Karpas-422 (cell line): ENCODE results near the gene NOTUM. TPM values are rescaled to one million over a fixed set of nuclear protein-coding genes. Genes with fewer than 3 reads are reported as not detected.

Experiments
- DNase-seq: peaks from one replicate; pipeline ENCODE4 v3.0.0-alpha.2; 2015
- H2AFZ ChIP-seq: fragments of 200-600 bp; sonication (generic); 2 replicates; pipeline ENCODE4 v1.6.1; 2014; ENCODE audit warnings: antibody characterized with exemption, low read length, mixed read lengths
- H3K27ac ChIP-seq: fragments of 200-600 bp; sonication (generic); 2 replicates; pipeline ENCODE4 v1.5.1; 2014; ENCODE audit warnings: mild to moderate bottlenecking, low read length, moderate library complexity
- H3K27me3 ChIP-seq: fragments of 200-600 bp; sonication (generic); 2 replicates; pipeline ENCODE4 v1.6.1; 2014; ENCODE audit warnings: low read length, mixed read lengths
- H3K36me3 ChIP-seq: fragments of 200-600 bp; sonication (generic); 2 replicates; pipeline ENCODE4 v1.6.1; 2014; ENCODE audit warnings: low read length, mixed read lengths; ENCODE audit not compliant: insufficient read depth
- H3K4me1 ChIP-seq: fragments of 200-600 bp; sonication (generic); 2 replicates; pipeline ENCODE4 v1.6.1; 2014; ENCODE audit warnings: mild to moderate bottlenecking, low read length, mixed read lengths
- H3K4me2 ChIP-seq: fragments of 200-600 bp; sonication (generic); 2 replicates; pipeline ENCODE4 v1.6.1; 2014; ENCODE audit warnings: low read length, low read depth, mild to moderate bottlenecking; ENCODE audit not compliant: poor library complexity, severe bottlenecking
- H3K4me3 ChIP-seq: fragments of 200-600 bp; sonication (generic); 2 replicates; pipeline ENCODE4 v1.5.1; 2014; ENCODE audit warnings: mild to moderate bottlenecking, antibody characterized with exemption, low read length, mixed read lengths
- H3K79me2 ChIP-seq: fragments of 200-600 bp; sonication (generic); 2 replicates; pipeline ENCODE4 v1.6.1; 2014; ENCODE audit warnings: mild to moderate bottlenecking, low read length, mixed read lengths
- H3K9ac ChIP-seq: fragments of 200-600 bp; sonication (generic); 2 replicates; pipeline ENCODE4 v1.6.0; 2014; ENCODE audit warnings: low read length
- H3K9me2 ChIP-seq: fragments of 200-600 bp; sonication (generic), shearing (Covaris generic); replicated peaks from 2 replicates; pipeline ENCODE4 v1.6.0; 2014; ENCODE audit warnings: mild to moderate bottlenecking, low read length, moderate library complexity; ENCODE audit not compliant: insufficient read depth
- H3K9me3 ChIP-seq: fragments of 300-700, 200-600 bp; sonication (generic); 2 replicates; pipeline ENCODE4 v1.6.1; 2014; ENCODE audit warnings: low read length, mixed read lengths
- H4K20me1 ChIP-seq: fragments of 200-600 bp; sonication (generic); 2 replicates; pipeline ENCODE4 v1.6.1; 2014; ENCODE audit warnings: mild to moderate bottlenecking, antibody characterized with exemption, low read length, low read depth; ENCODE audit not compliant: insufficient read depth
- total RNA-seq: library from RNA; depleted of rRNA; stranded (reverse); fragments of >200 nt; shearing (Covaris generic); gene quantifications from 2 replicates; pipeline ENCODE4 v1.2.3, GENCODE V29; 2014; ENCODE audit warnings: low replicate concordance; rRNA removed

The NOTUM gene
- total RNA-seq, 1 experiment from 2014 or later, result not detected

DNA sequence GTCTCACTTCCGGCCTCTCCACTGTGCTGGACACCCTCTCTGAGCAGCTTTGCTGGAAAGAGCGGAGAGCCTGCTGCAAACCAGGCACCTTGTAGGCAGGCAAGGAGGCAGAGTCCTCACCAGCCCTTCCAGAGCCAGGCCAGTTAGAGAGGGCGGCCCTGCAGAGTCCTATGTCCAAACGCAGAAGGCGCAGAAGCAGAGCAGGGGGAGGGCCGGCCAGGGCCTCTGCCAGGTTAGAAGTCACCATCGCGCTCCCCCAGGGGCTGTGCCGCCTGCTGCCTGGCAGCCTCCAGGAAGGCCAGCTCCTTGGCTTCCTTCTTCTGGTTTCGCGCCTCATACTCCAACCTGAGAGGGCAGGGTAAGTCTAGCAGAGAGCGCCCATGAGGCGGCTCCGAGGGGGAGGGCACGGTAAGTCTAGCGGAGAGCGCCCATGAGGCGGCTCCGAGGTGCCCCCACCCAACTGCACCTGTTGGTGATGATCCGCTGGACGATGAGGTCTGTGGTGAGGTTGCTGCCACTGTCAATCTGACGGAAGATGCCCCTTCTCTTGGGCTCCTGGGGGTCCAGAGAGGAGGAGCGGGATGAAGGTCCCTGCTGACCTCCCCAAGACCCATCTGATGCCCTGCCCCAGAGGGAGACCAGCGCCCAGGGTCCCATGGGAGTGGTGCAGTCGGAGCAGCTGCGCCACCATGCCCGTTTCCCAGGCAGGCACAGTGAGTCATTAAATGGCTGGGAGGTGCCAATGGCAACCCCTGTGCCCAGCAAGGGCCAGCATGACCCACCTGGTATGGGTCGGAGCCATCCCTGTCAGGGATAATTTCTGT lies 56.2 kb downstream of the NOTUM start:
- Histone ChIP-seq H3K79me2 (peaks cover 5% of the 10 kb centered on the region; the same call in 1 of the 2 replicates), H2AFZ (no peak overlapping the region), H3K36me3 (no peaks in the 10 kb centered on the region), H3K27ac (no peak overlapping the region), H3K4me1 (peaks cover 2% of the 10 kb centered on the region), H3K9me2 (no peaks in the 10 kb centered on the region), H3K4me3 (no peak overlapping the region), H4K20me1 (0 out of 2 replicates have a peak, but pooled peaks cover 9% of the 10 kb centered on the region), H3K27me3 (no peaks in the 10 kb centered on the region), H3K4me2 (no peak overlapping the region), H3K9me3 (no peaks in the 10 kb centered on the region), H3K9ac (no peak overlapping the region)
- DNase-seq, result no peak

DNA sequence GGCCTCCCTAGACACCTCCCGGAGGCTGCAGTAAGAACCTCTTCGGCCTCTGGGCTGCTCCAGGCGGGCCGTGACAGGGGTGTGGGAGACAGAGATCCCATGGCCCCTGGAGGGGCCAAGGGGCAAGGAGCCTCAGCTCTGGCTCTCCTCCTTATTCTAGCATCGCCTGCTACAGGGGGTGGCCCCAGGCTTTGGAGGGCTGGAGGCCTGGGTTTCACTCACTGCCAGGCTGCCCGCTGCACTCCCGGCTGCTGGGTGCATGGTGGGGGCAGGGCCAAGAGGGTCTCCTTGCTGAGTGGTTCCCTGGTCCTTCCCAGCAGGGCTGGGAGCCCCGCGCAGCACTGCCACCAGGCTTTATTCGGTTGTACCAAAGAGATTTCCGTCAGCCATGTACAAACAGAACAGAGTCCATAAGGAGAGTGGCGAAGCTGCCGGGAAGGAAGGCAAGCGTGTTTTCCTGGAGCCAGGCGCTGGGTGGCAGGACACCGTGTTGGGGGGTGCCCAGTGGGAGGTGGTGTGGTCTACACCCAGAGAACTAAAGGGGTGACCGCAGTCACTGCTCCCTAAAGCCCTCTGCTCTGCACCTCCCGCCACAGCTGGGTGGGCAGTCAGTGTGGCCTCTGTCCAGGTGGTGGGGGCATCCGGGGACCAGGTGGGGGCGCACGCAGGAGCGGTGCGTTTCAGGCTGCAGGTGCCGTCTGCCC lies 56.9 kb downstream of the NOTUM start:
- Histone ChIP-seq H2AFZ (no peak overlapping the region), H3K27me3 (no peaks in the 10 kb centered on the region), H3K4me1 (no peaks in the 10 kb centered on the region; the same call in 1 of the 2 replicates), H3K4me2 (no peak overlapping the region), H3K9me3 (no peaks in the 10 kb centered on the region), H3K27ac (no peak overlapping the region), H4K20me1 (0 out of 2 replicates have a peak, but pooled peaks cover 10% of the 10 kb centered on the region), H3K9ac (no peak overlapping the region), H3K79me2 (no peaks in the 10 kb centered on the region), H3K36me3 (no peaks in the 10 kb centered on the region), H3K4me3 (no peak overlapping the region), H3K9me2 (no peaks in the 10 kb centered on the region)
- no peak for DNase-seq

DNA sequence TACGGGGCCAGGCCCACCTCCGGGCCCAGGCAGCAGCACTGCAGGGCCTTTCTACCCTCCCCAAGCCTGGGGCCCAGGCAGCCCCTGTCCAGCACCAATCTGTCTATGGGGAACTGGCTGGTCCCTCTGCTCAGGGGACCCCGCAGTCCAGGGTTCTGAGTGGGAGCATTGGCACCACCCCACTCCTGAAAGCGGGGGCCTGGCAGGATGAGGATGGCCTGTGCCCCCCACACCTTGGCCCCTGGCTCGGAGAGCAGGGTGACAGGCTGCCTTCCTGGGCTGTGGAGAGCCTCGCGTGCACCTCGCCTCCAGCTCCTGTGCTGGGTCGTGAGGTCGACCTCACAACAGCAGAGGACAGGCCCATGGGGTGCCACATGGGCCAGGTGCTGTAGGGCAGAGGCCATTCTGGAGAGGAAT lies 57.6 kb downstream of the NOTUM start:
- Histone ChIP-seq H3K9me3 (no peaks in the 10 kb centered on the region), H3K4me3 (no peak overlapping the region), H3K27ac (no peak overlapping the region), H3K79me2 (no peaks in the 10 kb centered on the region), H3K4me2 (no peak overlapping the region), H3K27me3 (no peaks in the 10 kb centered on the region), H3K9me2 (no peaks in the 10 kb centered on the region), H3K9ac (no peak overlapping the region), H2AFZ (no peak overlapping the region), H3K36me3 (no peaks in the 10 kb centered on the region), H4K20me1 (0 out of 2 replicates have a peak, but pooled peaks cover 14% of the 10 kb centered on the region), H3K4me1 (no peaks in the 10 kb centered on the region; the same call in 1 of the 2 replicates)
- no peak for DNase-seq

DNA sequence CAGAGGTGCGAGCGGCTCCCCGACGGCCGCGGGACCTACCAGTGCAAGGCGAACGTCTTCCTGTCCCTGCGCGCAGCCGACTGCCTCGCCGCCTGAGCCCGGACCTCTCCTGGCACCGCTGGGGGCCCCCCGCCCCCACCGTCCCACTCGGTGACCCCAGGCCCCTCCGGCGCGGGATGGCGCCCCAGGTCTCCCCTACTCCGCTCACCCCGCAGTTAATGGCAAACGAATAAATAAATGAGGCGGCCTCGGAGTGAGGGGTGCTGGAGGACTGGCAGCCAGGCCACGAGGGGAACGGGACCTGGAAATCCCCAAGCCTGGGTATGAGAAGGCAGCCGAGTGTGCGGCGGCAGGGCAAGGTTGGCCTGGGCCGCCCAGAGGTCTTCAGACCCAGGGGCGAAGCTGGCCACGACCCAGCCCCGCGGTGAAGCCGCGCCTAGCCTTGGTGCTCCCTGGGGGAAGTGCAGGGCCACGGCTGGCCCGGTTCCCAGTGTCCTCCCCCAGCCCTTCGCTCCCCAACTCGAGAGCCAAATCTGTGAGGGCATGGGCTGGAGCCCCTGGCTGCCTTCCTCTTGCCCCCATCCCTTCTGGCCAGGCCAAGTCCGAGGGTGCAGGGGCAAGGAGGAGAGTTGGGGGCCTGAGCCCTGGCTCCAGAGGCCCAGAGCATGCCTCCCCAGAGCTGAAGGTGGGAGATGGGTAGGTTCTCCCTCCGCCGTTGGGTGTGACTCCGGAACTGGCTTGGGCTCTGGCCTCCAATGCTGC lies 58.2 kb downstream of the NOTUM start:
- Histone ChIP-seq H4K20me1 (0 out of 2 replicates have a peak, but pooled peaks cover 14% of the 10 kb centered on the region), H3K27me3 (no peaks in the 10 kb centered on the region), H3K9me3 (no peaks in the 10 kb centered on the region), H2AFZ (no peak overlapping the region), H3K4me2 (no peak overlapping the region), H3K36me3 (no peaks in the 10 kb centered on the region), H3K79me2 (no peaks in the 10 kb centered on the region), H3K9ac (no peak overlapping the region), H3K4me1 (no peaks in the 10 kb centered on the region; the same call in 1 of the 2 replicates), H3K9me2 (no peaks in the 10 kb centered on the region), H3K27ac (no peak overlapping the region), H3K4me3 (no peak overlapping the region)
- DNase-seq, result no peak

Other genes with a start within 250 kb of the NOTUM start
- gene SLC25A10, start 248.9 kb downstream of the NOTUM start, total RNA-seq, result 8.6 and 15.0 TPM in 2 replicates
- gene GCGR, start 157.0 kb downstream of the NOTUM start, total RNA-seq, result not detected in 2 replicates
- 55.9 and 99.9 TPM in 2 replicates for gene MCRIP1, start 127.9 kb downstream of the NOTUM start, total RNA-seq
- gene PPP1R27, start 126.1 kb downstream of the NOTUM start, total RNA-seq, result 0.25 TPM in 1 of 2 replicates, not detected in the other
- 175 and 263 TPM in 2 replicates for gene P4HB, start 100.7 kb downstream of the NOTUM start, total RNA-seq
- gene ARHGDIA, start 89.8 kb downstream of the NOTUM start, total RNA-seq, result 68.5 and 119 TPM in 2 replicates
- gene ALYREF, start 69.6 kb downstream of the NOTUM start, total RNA-seq, result 70.1 and 191 TPM in 2 replicates
- gene ANAPC11, start 69.5 kb downstream of the NOTUM start, total RNA-seq, result 87.1 and 132 TPM in 2 replicates
- 0.07 TPM in 1 of 2 replicates, not detected in the other for gene NPB, start 58.9 kb downstream of the NOTUM start, total RNA-seq
- 20.9 and 72.3 TPM in 2 replicates for gene PCYT2, start 49.8 kb downstream of the NOTUM start, total RNA-seq
- gene SIRT7, start 43.0 kb downstream of the NOTUM start, total RNA-seq, result 19.6 and 33.7 TPM in 2 replicates
- gene MAFG, start 33.5 kb downstream of the NOTUM start, total RNA-seq, result 10.9 and 14.9 TPM in 2 replicates
- gene PYCR1, start 23.9 kb downstream of the NOTUM start, total RNA-seq, result not detected in 2 replicates
- not detected in 2 replicates for gene MYADML2, start 14.0 kb downstream of the NOTUM start, total RNA-seq
- gene ASPSCR1, start 16.4 kb upstream of the NOTUM start, total RNA-seq, result 38.7 and 39.8 TPM in 2 replicates
- gene CENPX, start 61.7 kb upstream of the NOTUM start, total RNA-seq, result 51.4 and 69.3 TPM in 2 replicates
- 13.3 and 20.2 TPM in 2 replicates for gene LRRC45, start 62.1 kb upstream of the NOTUM start, total RNA-seq
- gene RAC3, start 70.5 kb upstream of the NOTUM start, total RNA-seq, result 9.6 and 9.7 TPM in 2 replicates
- gene DCXR, start 76.5 kb upstream of the NOTUM start, total RNA-seq, result 103 and 164 TPM in 2 replicates
- gene RFNG, start 90.6 kb upstream of the NOTUM start, total RNA-seq, result 16.5 and 26.8 TPM in 2 replicates
- gene GPS1, start 90.7 kb upstream of the NOTUM start, total RNA-seq, result 57.1 and 110 TPM in 2 replicates
- 89.6 and 187 TPM in 2 replicates for gene DUS1L, start 104.6 kb upstream of the NOTUM start, total RNA-seq
- 94.1 and 197 TPM in 2 replicates for gene FASN, start 137.0 kb upstream of the NOTUM start, total RNA-seq